H1 (cell line): ENCODE results near the gene SYNPO. TPM values are rescaled to one million over a fixed set of nuclear protein-coding genes. Genes with fewer than 3 reads are reported as not detected.
A peak's percentile ranks its signal among the peaks of the same experiment; 100 is the strongest.

Experiments used
- CTCF ChIA-PET: fragments of 300-600 bp; sonication (Branson Sonifier 250); formaldehyde crosslinking; loops from one replicate; lab custom pipeline; 2021; ENCODE audit not compliant: partially characterized antibody; lab: Charles Lee
- POLR2A ChIA-PET: fragments of 300-600 bp; sonication (Branson Sonifier 250); formaldehyde crosslinking; loops from one replicate; lab custom pipeline; 2021; ENCODE audit warnings: inconsistent platforms; ENCODE audit not compliant: partially characterized antibody; lab: Charles Lee
- DNase-seq, 2 experiments: peaks; one replicate each; pipeline versions ENCODE4 v3.0.0 to v3.0.0-alpha.2; 2010 to 2022; ENCODE audit warnings: low spot score in 2 of 2, low read depth in 1 of 2, mixed read lengths in 1 of 2
- FAIRE-seq: peaks from 2 replicates; lab custom pipeline; 2011; peaks lifted over from hg19 to GRCh38; lab: Jason Lieb, UNC
- H2AFZ ChIP-seq: 2 replicates; pipeline ENCODE4 v1.8.1; 2012; ENCODE audit warnings: low read length, inconsistent platforms
- H2AK5ac ChIP-seq: 2 replicates; pipeline ENCODE4 v1.6.1; 2013; ENCODE audit warnings: low read depth, low read length
- H2BK120ac ChIP-seq: replicated peaks from 2 replicates; pipeline ENCODE3; 2013; ENCODE audit warnings: low read depth, low read length, inconsistent platforms
- H2BK12ac ChIP-seq: 2 replicates; pipeline ENCODE4 v1.6.1; 2013; ENCODE audit warnings: low read depth, low read length
- H2BK15ac ChIP-seq: 2 replicates; pipeline ENCODE4 v1.6.1; 2013; ENCODE audit warnings: low read length
- H2BK20ac ChIP-seq: 2 replicates; pipeline ENCODE4 v1.6.1; 2013; ENCODE audit warnings: low read length
- H2BK5ac ChIP-seq: 2 replicates; pipeline ENCODE4 v1.6.1; 2013; ENCODE audit warnings: low read depth, low read length
- H3K14ac ChIP-seq: 2 replicates; pipeline ENCODE4 v1.6.1; 2013; ENCODE audit warnings: inconsistent platforms; ENCODE audit not compliant: insufficient read length
- H3K18ac ChIP-seq: 2 replicates; pipeline ENCODE4 v1.6.1; 2013; ENCODE audit warnings: low read length; ENCODE audit errors: extremely low read depth
- H3K23ac ChIP-seq: 2 replicates; pipeline ENCODE4 v1.6.1; 2013; ENCODE audit warnings: inconsistent platforms; ENCODE audit not compliant: insufficient read length
- H3K23me2 ChIP-seq: 2 replicates; pipeline ENCODE4 v1.6.1; 2013; ENCODE audit warnings: low read depth, low read length
- H3K27ac ChIP-seq: 2 replicates; pipeline ENCODE4 v1.6.1; 2011; ENCODE audit warnings: low read depth, low read length, inconsistent platforms
- H3K27me3 ChIP-seq, 4 experiments: replicated peaks in 1 of 4; 1 replicate in 1 of 4; 2 replicates in 3 of 4; pipeline versions ENCODE4 v1.6.1 to v1.8.1; 2011 to 2013; ENCODE audit warnings: low read length in 3 of 4, mild to moderate bottlenecking in 3 of 4, inconsistent platforms in 2 of 4, mixed read lengths in 2 of 4, moderate library complexity in 1 of 4; ENCODE audit not compliant: control insufficient read depth in 3 of 4, insufficient read depth in 3 of 4; ENCODE audit errors: extremely low read depth in 1 of 4
- H3K36me3 ChIP-seq, 4 experiments: 2 replicates each; pipeline versions ENCODE4 v1.6.1 to v1.8.1; 2011 to 2013; ENCODE audit warnings: mild to moderate bottlenecking in 4 of 4, low read length in 3 of 4, moderate library complexity in 2 of 4, control low read depth in 1 of 4, inconsistent platforms in 1 of 4; ENCODE audit not compliant: insufficient read depth in 4 of 4, control insufficient read depth in 2 of 4
- H3K4ac ChIP-seq: replicated peaks from 2 replicates; pipeline ENCODE3; 2013; ENCODE audit warnings: low read length, low read depth, mixed read lengths, inconsistent platforms; ENCODE audit not compliant: insufficient read length
- H3K4me1 ChIP-seq, 4 experiments: replicated peaks in 1 of 4; 1 replicate in 1 of 4; 2 replicates in 3 of 4; pipeline versions ENCODE4 v1.6.1 to v1.8.1; 2011 to 2013; ENCODE audit warnings: low read length in 3 of 4, inconsistent platforms in 2 of 4, mixed read lengths in 1 of 4; ENCODE audit not compliant: insufficient read depth in 4 of 4, control insufficient read depth in 3 of 4
- H3K4me2 ChIP-seq, 2 experiments: 2 replicates each; pipeline versions ENCODE4 v1.6.1 to v1.8.1; 2011 to 2013; ENCODE audit warnings: low read depth in 2 of 2, low read length in 2 of 2, control low read depth in 1 of 2, inconsistent platforms in 1 of 2, mild to moderate bottlenecking in 1 of 2; ENCODE audit not compliant: insufficient read depth in 1 of 2
- H3K4me3 ChIP-seq, 4 experiments: fragments of 200-600, 300-600 bp in 1 of 4; sonication (generic), shearing (Covaris generic), sonication (Bioruptor Twin) in 1 of 4; 2 replicates each; pipeline versions ENCODE4 v1.5.1 to v1.8.1; 2011 to 2016; ENCODE audit warnings: low read length in 4 of 4, low read depth in 3 of 4, control low read depth in 2 of 4, inconsistent platforms in 2 of 4, mild to moderate bottlenecking in 2 of 4, mixed read lengths in 1 of 4, moderate library complexity in 1 of 4; ENCODE audit not compliant: insufficient read depth in 2 of 4; ENCODE audit errors: extremely low read depth in 1 of 4
- H3K56ac ChIP-seq: replicated peaks from 2 replicates; pipeline ENCODE3; 2013; ENCODE audit warnings: low read depth, mild to moderate bottlenecking, mixed read lengths, low read length, inconsistent platforms; ENCODE audit not compliant: insufficient read length
- H3K79me1 ChIP-seq: 2 replicates; pipeline ENCODE4 v1.6.1; 2013; ENCODE audit warnings: low read depth, low read length, control low read depth
- H3K79me2 ChIP-seq, 2 experiments: 2 replicates each; pipeline versions ENCODE4 v1.6.1 to v1.8.1; 2012 to 2013; ENCODE audit warnings: low read length in 2 of 2, mild to moderate bottlenecking in 2 of 2, inconsistent platforms in 1 of 2; ENCODE audit not compliant: insufficient read depth in 2 of 2, control insufficient read depth in 1 of 2
- H3K9ac ChIP-seq, 4 experiments: replicated peaks in 1 of 4; 1 replicate in 1 of 4; 2 replicates in 3 of 4; pipeline versions ENCODE4 v1.6.1 to v1.8.1; 2011 to 2013; ENCODE audit warnings: low read depth in 3 of 4, low read length in 3 of 4, control low read depth in 2 of 4, mild to moderate bottlenecking in 2 of 4, moderate library complexity in 2 of 4, inconsistent platforms in 1 of 4; ENCODE audit errors: extremely low read depth in 1 of 4
- H3K9me3 ChIP-seq, 2 experiments: 2 replicates each; pipeline versions ENCODE4 v1.6.1 to v1.8.1; 2012 to 2013; ENCODE audit warnings: mild to moderate bottlenecking in 2 of 2, moderate library complexity in 2 of 2, control low read depth in 1 of 2, inconsistent platforms in 1 of 2, low read depth in 1 of 2, low read length in 1 of 2, mixed read lengths in 1 of 2; ENCODE audit not compliant: insufficient read depth in 2 of 2
- H4K20me1 ChIP-seq, 2 experiments: replicated peaks in 1 of 2; 2 replicates each; pipeline versions ENCODE3 to v1.8.1; 2011 to 2013; ENCODE audit warnings: inconsistent platforms in 2 of 2, low read length in 2 of 2, mild to moderate bottlenecking in 1 of 2; ENCODE audit not compliant: insufficient read depth in 2 of 2, control insufficient read depth in 1 of 2
- H4K5ac ChIP-seq: 2 replicates; pipeline ENCODE4 v1.6.1; 2013; ENCODE audit warnings: low read length, low read depth, mixed read lengths, inconsistent platforms; ENCODE audit not compliant: insufficient read length
- H4K8ac ChIP-seq: 2 replicates; pipeline ENCODE4 v1.8.0; 2013; ENCODE audit warnings: mild to moderate bottlenecking, moderate library complexity, low read length, inconsistent platforms; ENCODE audit not compliant: insufficient read depth; ENCODE audit errors: extremely low read depth
- H4K91ac ChIP-seq: replicated peaks from 2 replicates; pipeline ENCODE3; 2013; ENCODE audit warnings: low read length, mixed read lengths, inconsistent platforms; ENCODE audit not compliant: insufficient read length
- CBX8 ChIP-seq: fragments of 300-800, 300-1000 bp; sonication (generic); IDR thresholded peaks from 2 replicates; pipeline ENCODE4 v1.7.1; 2016; ENCODE audit warnings: low read depth, low read length, borderline replicate concordance
- TBP ChIP-seq: IDR thresholded peaks from 2 replicates; pipeline ENCODE4 v1.6.1; 2011; ENCODE audit warnings: low read depth, low read length, improper control_type of control experiment
- WGBS, 2 experiments: shearing (Covaris generic) in 1 of 2; methylation state at CpG; one replicate each; pipeline versions ENCODE4 v1.1.6 to v1.1.7; 2013 to 2015; ENCODE audit warnings: low lambda C conversion rate in 2 of 2, mixed read lengths in 2 of 2, inconsistent platforms in 1 of 2, low coverage in 1 of 2, missing lambda C conversion rate in 1 of 2; ENCODE audit not compliant: insufficient replicate concordance in 2 of 2, insufficient coverage in 1 of 2, insufficient read length in 1 of 2; ENCODE audit errors: extremely low coverage in 1 of 2, missing lambda C conversion rate in 1 of 2; 5-methylcytosine and 5-hydroxymethylcytosine counted together
- polyA plus RNA-seq, 7 experiments: library from polyadenylated mRNA; depleted of rRNA in 3 of 7; stranded (reverse) in 5 of 7; unstranded in 2 of 7; fragments of >200 nt in 5 of 7; fragments of 200-250 nt in 2 of 7; gene quantifications; 1 replicate in 5 of 7; 2 replicates in 1 of 7; 4 replicates in 1 of 7; pipeline versions ENCODE4 v1.2.1 to v1.2.3, GENCODE V29; 2011 to 2013; ENCODE audit warnings: missing spikeins in 2 of 7, mixed read lengths in 2 of 7
- total RNA-seq: library from RNA; stranded (reverse); fragmentation: NEBNext Ultra II Directional; extraction: Animal tissue kit (Norgen Biotek cat#: 25700); gene quantifications from 2 replicates; pipeline ENCODE4 v1.2.1, GENCODE V29; 2021

The SYNPO gene
- total and polyA plus RNA-seq, 2 of the 8 experiments (the other 6 are each of a cell fraction or from before 2014, with no cell fraction given) = 2.3 TPM

DNA sequence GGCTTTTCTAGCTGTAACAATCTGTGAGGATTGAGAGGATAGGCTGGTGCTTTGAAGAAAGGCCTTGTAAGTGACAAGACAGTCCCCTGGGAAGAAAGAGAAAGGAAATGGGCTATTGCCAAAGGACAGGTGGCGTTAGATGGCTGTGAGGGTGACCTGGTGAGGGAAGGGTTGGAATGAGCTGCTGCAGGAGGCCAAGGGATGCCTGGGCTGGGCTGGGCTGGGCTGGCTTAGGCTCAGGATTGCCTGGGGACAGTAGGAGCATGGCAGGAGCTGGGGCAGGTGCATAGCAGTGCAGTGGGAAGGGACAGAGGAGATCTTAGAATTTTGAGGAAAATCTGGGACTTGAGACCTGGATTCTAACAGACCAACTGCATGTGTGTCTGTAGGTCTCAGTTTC, 10.9 kb downstream of the SYNPO start:
- Histone ChIP-seq H3K4me2 (no peak overlapping the region), H2AK5ac (no peak overlapping the region), H3K56ac (no peak overlapping the region), H2BK5ac (no peak overlapping the region), H3K4ac (no peak overlapping the region), H3K27me3 (no peaks in the 10 kb centered on the region), H4K5ac (no peak overlapping the region), H2BK20ac (no peak overlapping the region), H4K91ac (no peak overlapping the region), H3K36me3 (no peaks in the 10 kb centered on the region), H2BK15ac (peak overlapping the region; percentile 31; the same call in 1 of the 2 replicates), H3K18ac (no peak overlapping the region), H3K27ac (no peak overlapping the region), H3K14ac (no peak overlapping the region), H2AFZ (no peak overlapping the region), H3K4me3 (no peak overlapping the region), H2BK120ac (no peak overlapping the region), H3K9me3 (no peaks in the 10 kb centered on the region), H3K79me2 (no peaks in the 10 kb centered on the region), H2BK12ac (no peak overlapping the region), H4K8ac (no peak overlapping the region; the same call in 1 of the 2 replicates), H3K23me2 (no peaks in the 10 kb centered on the region; the same call in 1 of the 2 replicates), H4K20me1 (no peaks in the 10 kb centered on the region), H3K23ac (no peak overlapping the region), H3K4me1 (peaks cover 0 to 2% (median 2%) of the 10 kb centered on the region in 4 experiments; a peak in 4 of 7 replicates), H3K79me1 (no peaks in the 10 kb centered on the region), H3K9ac (no peak overlapping the region)
- TF ChIP-seq CBX8 (no peak), TBP (no peak)
- 80% methylated on average over 1 of the region's 1 CpG; no CpG with 5 or more reads in 1 of the 2 experiments for WGBS, 2 experiments
- ChIA-PET POLR2A (interaction anchor here (0.9 to 1.4 kb wide), 5 partner anchors 10 to 201 kb away, joined by 3 to 6 read pairs (median 3); partner anchors contain the start of gene MYOZ3), CTCF (interaction anchor here (0.7 to 20.1 kb wide), 14 partner anchors 4 to 192 kb away, joined by 3 to 303 read pairs (median 14); partner anchors contain the start of genes MYOZ3 and SYNPO)
- FAIRE-seq (no peak), DNase-seq (no peak)
